ENCODE data around the gene LRMDA.

The LRMDA gene

DNA sequence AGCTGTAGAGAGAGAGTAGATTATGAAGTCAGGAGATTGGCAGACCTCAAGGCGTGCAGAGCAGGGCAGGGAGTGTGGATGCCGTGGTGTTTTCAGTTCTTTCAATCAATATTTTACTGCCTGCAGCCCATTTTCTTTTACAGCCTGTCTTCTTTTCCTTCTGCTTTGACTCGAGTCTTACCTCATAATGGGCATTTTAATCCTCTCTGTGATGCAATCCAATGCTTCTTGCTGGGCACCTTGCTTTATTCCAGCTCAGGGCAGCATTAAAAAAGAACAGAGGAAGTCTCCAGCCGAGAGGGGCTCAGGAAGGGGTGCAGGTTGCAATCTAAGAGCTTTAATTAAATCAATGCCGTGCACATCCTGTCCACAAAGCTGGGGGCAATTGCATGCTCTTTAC is 839.0 kb downstream of the LRMDA start:
- no peak overlapping the region for H2AFZ ChIP-seq (ENCODE audit: low read depth, low read length, severe bottlenecking)

GRCh38 chr10:76274933-76275332 is 843.5 kb downstream of the LRMDA start:
- no peak overlapping the region for H3K4me3 ChIP-seq (ENCODE audit: insufficient read depth, low read length, poor library complexity, severe bottlenecking)
- H3K36me3 ChIP-seq (ENCODE audit: low read length) = no peaks in the 10 kb centered on the region
- no peaks in the 10 kb centered on the region for H3K79me2 ChIP-seq (ENCODE audit: insufficient read depth, low read length)
- no peak overlapping the region for H3K4me2 ChIP-seq (ENCODE audit: low read depth, low read length, poor library complexity, severe bottlenecking)
- H3K9ac ChIP-seq (ENCODE audit: low read length) = no peak overlapping the region
- H3K9me3 ChIP-seq (ENCODE audit: insufficient read depth, low read length) = peaks cover 3% of the 10 kb centered on the region; the same call in 1 of the 2 replicates
- no peaks in the 10 kb centered on the region for H3K9me2 ChIP-seq (replicated peaks; ENCODE audit: insufficient read depth, low read length)
- H2AFZ ChIP-seq (ENCODE audit: low read depth, low read length, severe bottlenecking) = no peak overlapping the region
- no peaks in the 10 kb centered on the region for H3F3A ChIP-seq (ENCODE audit: insufficient read depth)
- H3K27me3 ChIP-seq (ENCODE audit: low read length) = no peaks in the 10 kb centered on the region
- H4K20me1 ChIP-seq (ENCODE audit: low read depth, low read length) = no peaks in the 10 kb centered on the region
- TF ChIP-seq EZH2phosphoT487 (conservative IDR thresholded peaks at IDR 0.05; ENCODE audit: low read length) (no peak), CTCF (IDR thresholded peaks at IDR 0.05; ENCODE audit: insufficient read depth, low read length, poor library complexity, severe bottlenecking) (no peak)
- H3K27ac ChIP-seq (ENCODE audit: low read depth, low read length) = no peak overlapping the region

More for the DNA sequence above, 839.0 kb downstream of the LRMDA start:
- Histone ChIP-seq H3K9me2 (replicated peaks; ENCODE audit: insufficient read depth, low read length) (no peaks in the 10 kb centered on the region), H4K20me1 (ENCODE audit: low read depth, low read length) (no peaks in the 10 kb centered on the region), H3K9me3 (ENCODE audit: insufficient read depth, low read length) (peaks cover 3% of the 10 kb centered on the region; the same call in 1 of the 2 replicates), H3F3A (ENCODE audit: insufficient read depth) (no peaks in the 10 kb centered on the region), H3K9ac (ENCODE audit: low read length) (no peak overlapping the region), H3K27ac (ENCODE audit: low read depth, low read length) (no peak overlapping the region), H3K4me2 (ENCODE audit: low read depth, low read length, poor library complexity, severe bottlenecking) (no peak overlapping the region), H3K27me3 (ENCODE audit: low read length) (no peaks in the 10 kb centered on the region), H3K79me2 (ENCODE audit: insufficient read depth, low read length) (no peaks in the 10 kb centered on the region), H3K36me3 (ENCODE audit: low read length) (no peaks in the 10 kb centered on the region), H3K4me3 (ENCODE audit: insufficient read depth, low read length, poor library complexity, severe bottlenecking) (no peak overlapping the region)
- TF ChIP-seq EZH2phosphoT487 (conservative IDR thresholded peaks at IDR 0.05; ENCODE audit: low read length) (no peak), CTCF (IDR thresholded peaks at IDR 0.05; ENCODE audit: insufficient read depth, low read length, poor library complexity, severe bottlenecking) (no peak)

DNA sequence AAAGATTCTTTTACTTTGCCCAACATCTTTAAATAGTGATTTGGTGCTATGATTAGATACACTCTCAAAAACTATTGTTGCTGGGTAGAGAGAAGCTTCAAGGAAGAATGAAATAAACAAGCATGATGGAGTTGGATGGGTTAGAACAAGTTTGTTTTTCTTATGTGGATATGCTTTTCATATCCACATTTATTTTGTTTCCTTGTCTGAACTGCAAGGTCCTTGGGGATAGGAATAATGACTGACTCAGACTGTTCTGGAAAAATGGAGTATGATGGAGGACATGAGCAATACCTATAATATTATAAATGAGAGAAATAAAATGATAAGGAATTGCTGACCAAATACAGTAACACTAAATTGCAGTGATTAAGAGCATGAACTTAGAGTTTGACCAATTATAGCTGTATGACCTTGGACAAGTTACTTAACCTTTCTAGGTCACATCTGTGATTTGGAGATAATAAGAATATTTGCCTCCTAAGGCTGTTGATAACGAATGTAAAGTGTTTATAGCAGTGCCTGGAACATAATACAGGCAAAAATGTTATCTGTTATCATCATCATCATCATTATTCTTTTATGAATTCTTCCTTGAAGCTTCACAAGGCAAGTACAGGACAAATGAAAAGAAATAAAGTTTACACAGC is 847.5 kb downstream of the LRMDA start:
- no peak overlapping the region for H2AFZ ChIP-seq (ENCODE audit: low read depth, low read length, severe bottlenecking)
- H3K27ac ChIP-seq (ENCODE audit: low read depth, low read length) = no peak overlapping the region
- H3K4me2 ChIP-seq (ENCODE audit: low read depth, low read length, poor library complexity, severe bottlenecking) = no peak overlapping the region
- no peaks in the 10 kb centered on the region for H3F3A ChIP-seq (ENCODE audit: insufficient read depth)
- H3K9me2 ChIP-seq (replicated peaks; ENCODE audit: insufficient read depth, low read length) = no peaks in the 10 kb centered on the region
- H3K36me3 ChIP-seq (ENCODE audit: low read length) = no peaks in the 10 kb centered on the region
- no peaks in the 10 kb centered on the region for H3K27me3 ChIP-seq (ENCODE audit: low read length)
- no peak overlapping the region for H3K4me3 ChIP-seq (ENCODE audit: insufficient read depth, low read length, poor library complexity, severe bottlenecking)
- no peak for TF ChIP-seq EZH2phosphoT487 (conservative IDR thresholded peaks at IDR 0.05; ENCODE audit: low read length)
- TF ChIP-seq CTCF (IDR thresholded peaks at IDR 0.05; ENCODE audit: insufficient read depth, low read length, poor library complexity, severe bottlenecking) = no peak
- H3K9me3 ChIP-seq (ENCODE audit: insufficient read depth, low read length) = no peaks in the 10 kb centered on the region; the same call in 1 of the 2 replicates
- no peaks in the 10 kb centered on the region for H3K79me2 ChIP-seq (ENCODE audit: insufficient read depth, low read length)
- H4K20me1 ChIP-seq (ENCODE audit: low read depth, low read length) = no peaks in the 10 kb centered on the region
- no peak overlapping the region for H3K9ac ChIP-seq (ENCODE audit: low read length)

Measured in SU-DHL-6 (cell line).